ENCODE data around the gene NPAS3. TPM values are rescaled to one million over a fixed set of nuclear protein-coding genes. Genes with fewer than 3 reads are reported as not detected.

Gene NPAS3
- polyA plus RNA-seq, 4 donors, result 0.30 to 0.81 (median 0.62) TPM; not detected in 1

GRCh38 chr14:33528655-33529054 is 590.0 kb downstream of the NPAS3 start:
- no peak for FAIRE-seq
- Histone ChIP-seq H3K36me3 (ENCODE audit: control insufficient read depth in 3 of 3, insufficient read depth in 2 of 3, low read depth in 1 of 3, low read length in 3 of 3) (no peaks in the 10 kb centered on the region), H3K4me1 (ENCODE audit: control insufficient read depth in 3 of 3, insufficient read depth in 2 of 3, low read depth in 1 of 3, low read length in 2 of 3) (no peaks in the 10 kb centered on the region), H3K4me3 (ENCODE audit: low read depth in 1 of 3, low read length in 3 of 3) (no peak overlapping the region), H3K9me3 (ENCODE audit: control insufficient read depth in 2 of 2, insufficient read depth in 1 of 2, low read depth in 1 of 2, low read length in 1 of 2) (no peaks in the 10 kb centered on the region), H3K27ac (ENCODE audit: low read depth in 1 of 3, low read length in 2 of 3) (no peak overlapping the region), H3K27me3 (ENCODE audit: control insufficient read depth in 3 of 3, insufficient read depth in 3 of 3, low read length in 3 of 3) (no peaks in the 10 kb centered on the region)
- WGBS, 3 donors, result 79 to 92% (median 89%) methylated on average over 4 of the region's 4 CpGs
- DNase-seq, result no peak

GRCh38 chr14:33529787-33530757 is 591.4 kb downstream of the NPAS3 start:
- FAIRE-seq, result no peak

GRCh38 chr14:33532553-33532952 is 593.9 kb downstream of the NPAS3 start:
- FAIRE-seq, result no peak
- 71 to 84% (median 82%) methylated on average over 3 of the region's 3 CpGs for WGBS, 3 donors
- Histone ChIP-seq H3K36me3 (ENCODE audit: control insufficient read depth in 3 of 3, insufficient read depth in 2 of 3, low read depth in 1 of 3, low read length in 3 of 3) (no peaks in the 10 kb centered on the region), H3K4me3 (ENCODE audit: low read depth in 1 of 3, low read length in 3 of 3) (no peak overlapping the region), H3K27me3 (ENCODE audit: control insufficient read depth in 3 of 3, insufficient read depth in 3 of 3, low read length in 3 of 3) (no peaks in the 10 kb centered on the region), H3K27ac (ENCODE audit: low read depth in 1 of 3, low read length in 2 of 3) (no peak overlapping the region), H3K4me1 (ENCODE audit: control insufficient read depth in 3 of 3, insufficient read depth in 2 of 3, low read depth in 1 of 3, low read length in 2 of 3) (no peaks in the 10 kb centered on the region), H3K9me3 (ENCODE audit: control insufficient read depth in 2 of 2, insufficient read depth in 1 of 2, low read depth in 1 of 2, low read length in 1 of 2) (no peaks in the 10 kb centered on the region)
- no peak for DNase-seq

More at GRCh38 chr14:33529787-33530757, 591.4 kb downstream of the NPAS3 start:
- Histone ChIP-seq H3K27ac (ENCODE audit: low read depth in 1 of 3, low read length in 2 of 3) (no peak overlapping the region), H3K36me3 (ENCODE audit: control insufficient read depth in 3 of 3, insufficient read depth in 2 of 3, low read depth in 1 of 3, low read length in 3 of 3) (no peaks in the 10 kb centered on the region), H3K27me3 (ENCODE audit: control insufficient read depth in 3 of 3, insufficient read depth in 3 of 3, low read length in 3 of 3) (no peaks in the 10 kb centered on the region), H3K4me1 (ENCODE audit: control insufficient read depth in 3 of 3, insufficient read depth in 2 of 3, low read depth in 1 of 3, low read length in 2 of 3) (no peaks in the 10 kb centered on the region), H3K9me3 (ENCODE audit: control insufficient read depth in 2 of 2, insufficient read depth in 1 of 2, low read depth in 1 of 2, low read length in 1 of 2) (no peaks in the 10 kb centered on the region), H3K4me3 (ENCODE audit: low read depth in 1 of 3, low read length in 3 of 3) (no peak overlapping the region)
- DNase-seq, result no peak
- WGBS, 3 donors, result 70 to 78% (median 71%) methylated on average over 11 of the region's 11 CpGs

GRCh38 chr14:33534104-33534503 is 595.4 kb downstream of the NPAS3 start:
- FAIRE-seq, result no peak
- Histone ChIP-seq H3K4me3 (ENCODE audit: low read depth in 1 of 3, low read length in 3 of 3) (no peak overlapping the region), H3K9me3 (ENCODE audit: control insufficient read depth in 2 of 2, insufficient read depth in 1 of 2, low read depth in 1 of 2, low read length in 1 of 2) (no peaks in the 10 kb centered on the region), H3K36me3 (ENCODE audit: control insufficient read depth in 3 of 3, insufficient read depth in 2 of 3, low read depth in 1 of 3, low read length in 3 of 3) (no peaks in the 10 kb centered on the region), H3K27ac (ENCODE audit: low read depth in 1 of 3, low read length in 2 of 3) (no peak overlapping the region), H3K27me3 (ENCODE audit: control insufficient read depth in 3 of 3, insufficient read depth in 3 of 3, low read length in 3 of 3) (no peaks in the 10 kb centered on the region), H3K4me1 (ENCODE audit: control insufficient read depth in 3 of 3, insufficient read depth in 2 of 3, low read depth in 1 of 3, low read length in 2 of 3) (no peaks in the 10 kb centered on the region)
- DNase-seq, result no peak
- 86 to 92% (median 90%) methylated on average over 2 of the region's 2 CpGs for WGBS, 3 donors

GRCh38 chr14:33534632-33535031 is 596.0 kb downstream of the NPAS3 start:
- DNase-seq (no peak), FAIRE-seq (no peak)
- H3K4me1 ChIP-seq (ENCODE audit: control insufficient read depth in 3 of 3, insufficient read depth in 2 of 3, low read depth in 1 of 3, low read length in 2 of 3), result no peaks in the 10 kb centered on the region
- no peaks in the 10 kb centered on the region for H3K27me3 ChIP-seq (ENCODE audit: control insufficient read depth in 3 of 3, insufficient read depth in 3 of 3, low read length in 3 of 3)
- no peaks in the 10 kb centered on the region for H3K36me3 ChIP-seq (ENCODE audit: control insufficient read depth in 3 of 3, insufficient read depth in 2 of 3, low read depth in 1 of 3, low read length in 3 of 3)
- 77 to 83% (median 80%) methylated on average over 6 of the region's 6 CpGs for WGBS, 3 donors
- H3K27ac ChIP-seq (ENCODE audit: low read depth in 1 of 3, low read length in 2 of 3), result no peak overlapping the region
- no peak overlapping the region for H3K4me3 ChIP-seq (ENCODE audit: low read depth in 1 of 3, low read length in 3 of 3)
- H3K9me3 ChIP-seq (ENCODE audit: control insufficient read depth in 2 of 2, insufficient read depth in 1 of 2, low read depth in 1 of 2, low read length in 1 of 2), result no peaks in the 10 kb centered on the region

GRCh38 chr14:33539918-33540357 is 601.3 kb downstream of the NPAS3 start:
- no peaks in the 10 kb centered on the region for H3K27me3 ChIP-seq (ENCODE audit: control insufficient read depth in 3 of 3, insufficient read depth in 3 of 3, low read length in 3 of 3)
- H3K4me1 ChIP-seq (ENCODE audit: control insufficient read depth in 3 of 3, insufficient read depth in 2 of 3, low read depth in 1 of 3, low read length in 2 of 3), result no peaks in the 10 kb centered on the region
- no peaks in the 10 kb centered on the region for H3K36me3 ChIP-seq (ENCODE audit: control insufficient read depth in 3 of 3, insufficient read depth in 2 of 3, low read depth in 1 of 3, low read length in 3 of 3)
- no peak overlapping the region for H3K4me3 ChIP-seq (ENCODE audit: low read depth in 1 of 3, low read length in 3 of 3)
- no peak for FAIRE-seq
- 42 to 49% (median 48%) methylated on average over 3 of the region's 3 CpGs for WGBS, 3 donors
- DNase-seq, result no peak
- H3K27ac ChIP-seq (ENCODE audit: low read depth in 1 of 3, low read length in 2 of 3), result no peak overlapping the region
- H3K9me3 ChIP-seq (ENCODE audit: control insufficient read depth in 2 of 2, insufficient read depth in 1 of 2, low read depth in 1 of 2, low read length in 1 of 2), result no peaks in the 10 kb centered on the region

- DNase-seq (no peak), FAIRE-seq (no peak)
- no peak overlapping the region for H3K27ac ChIP-seq (ENCODE audit: low read depth in 1 of 3, low read length in 2 of 3)
- H3K36me3 ChIP-seq (ENCODE audit: control insufficient read depth in 3 of 3, insufficient read depth in 2 of 3, low read depth in 1 of 3, low read length in 3 of 3), result no peaks in the 10 kb centered on the region
- H3K27me3 ChIP-seq (ENCODE audit: control insufficient read depth in 3 of 3, insufficient read depth in 3 of 3, low read length in 3 of 3), result no peaks in the 10 kb centered on the region
- no peaks in the 10 kb centered on the region for H3K9me3 ChIP-seq (ENCODE audit: control insufficient read depth in 2 of 2, insufficient read depth in 1 of 2, low read depth in 1 of 2, low read length in 1 of 2)
- WGBS, 3 donors, result 93 to 98% (median 95%) methylated on average over 2 of the region's 2 CpGs
- no peaks in the 10 kb centered on the region for H3K4me1 ChIP-seq (ENCODE audit: control insufficient read depth in 3 of 3, insufficient read depth in 2 of 3, low read depth in 1 of 3, low read length in 2 of 3)
- no peak overlapping the region for H3K4me3 ChIP-seq (ENCODE audit: low read depth in 1 of 3, low read length in 3 of 3)
Observed at GRCh38 chr14:33541171-33541570, 602.5 kb downstream of the NPAS3 start.

GRCh38 chr14:33542338-33543287 is 603.9 kb downstream of the NPAS3 start:
- Histone ChIP-seq H3K27ac (ENCODE audit: low read depth in 1 of 3, low read length in 2 of 3) (no peak overlapping the region), H3K27me3 (ENCODE audit: control insufficient read depth in 3 of 3, insufficient read depth in 3 of 3, low read length in 3 of 3) (no peaks in the 10 kb centered on the region), H3K4me3 (ENCODE audit: low read depth in 1 of 3, low read length in 3 of 3) (no peak overlapping the region), H3K9me3 (ENCODE audit: control insufficient read depth in 2 of 2, insufficient read depth in 1 of 2, low read depth in 1 of 2, low read length in 1 of 2) (no peaks in the 10 kb centered on the region), H3K36me3 (ENCODE audit: control insufficient read depth in 3 of 3, insufficient read depth in 2 of 3, low read depth in 1 of 3, low read length in 3 of 3) (no peaks in the 10 kb centered on the region), H3K4me1 (ENCODE audit: control insufficient read depth in 3 of 3, insufficient read depth in 2 of 3, low read depth in 1 of 3, low read length in 2 of 3) (no peaks in the 10 kb centered on the region)
- WGBS, 3 donors, result 73 to 83% (median 76%) methylated on average over 11 of the region's 11 CpGs
- DNase-seq (no peak), FAIRE-seq (no peak)
